HK-2 (cell line): ENCODE results near the gene MYL10.

Experiments
- DNase-seq: peaks from one replicate; pipeline ENCODE4 v3.0.0-alpha.2; 2018; ENCODE audit not compliant: unreplicated experiment

MYL10 gene

GRCh38 chr7:101567230-101567629, 61.9 kb downstream of the MYL10 start:
- no peak for DNase-seq

GRCh38 chr7:101565601-101566209, 63.4 kb downstream of the MYL10 start:
- DNase-seq = no peak

GRCh38 chr7:101564778-101565211, 64.3 kb downstream of the MYL10 start:
- DNase-seq = no peak

GRCh38 chr7:101563943-101564777, 64.9 kb downstream of the MYL10 start:
- DNase-seq = no peak
